GM21526 (cell line): ENCODE results near the gene CPT1B.
A peak's percentile ranks its signal among the peaks of the same experiment; 100 is the strongest.

Experiments used
- ATAC-seq: cut with Tn5 transposase; IDR thresholded peaks from one replicate; pipeline ENCODE4 v1.9.1; 2021; ENCODE audit warnings: moderate library complexity; ENCODE audit not compliant: unreplicated experiment, low FRiP score

CPT1B gene

GRCh38 chr22:50587407-50587806 is 9.2 kb upstream of the CPT1B start:
- ATAC-seq, result no peak

GRCh38 chr22:50586416-50586815 is 8.2 kb upstream of the CPT1B start:
- no peak for ATAC-seq

- no peak for ATAC-seq
Measured at GRCh38 chr22:50585781-50586180, 7.6 kb upstream of the CPT1B start.

GRCh38 chr22:50585238-50585637 is 7.0 kb upstream of the CPT1B start:
- no peak for ATAC-seq

GRCh38 chr22:50584106-50585096 is 6.2 kb upstream of the CPT1B start:
- ATAC-seq, result no peak

- ATAC-seq, result peak; percentile 15
Measured at GRCh38 chr22:50583294-50583861, 5.2 kb upstream of the CPT1B start.

- ATAC-seq, result peak; percentile 78
Measured at GRCh38 chr22:50582493-50583293, 4.5 kb upstream of the CPT1B start, which contains the start of gene CHKB. TSS of gene CHKB (minus strand) at chr22:50582849. CDS start at chr22:50582781, 68 bp downstream.

- peak; percentile 19 for ATAC-seq
Measured at GRCh38 chr22:50581950-50582492, 3.8 kb upstream of the CPT1B start.

- ATAC-seq, result no peak
Measured at GRCh38 chr22:50581031-50581949, 3.1 kb upstream of the CPT1B start.

GRCh38 chr22:50579752-50580151 is 1.5 kb upstream of the CPT1B start:
- ATAC-seq, result no peak

GRCh38 chr22:50578776-50579310 is 616 bp upstream of the CPT1B start:
- ATAC-seq, result no peak

- no peak for ATAC-seq
Measured at GRCh38 chr22:50577697-50577986, 585 bp downstream of the CPT1B start.

- ATAC-seq, result no peak
Measured at GRCh38 chr22:50576806-50577696, 1.2 kb downstream of the CPT1B start.

GRCh38 chr22:50576070-50576469 is 2.2 kb downstream of the CPT1B start:
- ATAC-seq, result no peak

GRCh38 chr22:50575426-50575941 is 2.7 kb downstream of the CPT1B start:
- no peak for ATAC-seq

GRCh38 chr22:50574383-50574755 is 3.9 kb downstream of the CPT1B start:
- no peak for ATAC-seq

GRCh38 chr22:50573491-50574382 is 4.5 kb downstream of the CPT1B start:
- ATAC-seq, result no peak
